Activated naive CD4-positive, alpha-beta T cell treated with anti-CD3 and anti-CD28 coated beads, Interleukin-2, amount 50 U/mL, for 24 hours (primary cell): Measurements from ENCODE around the gene UGT2B7.
"Not testable (repeated sequence)": the region's sequence is repeated elsewhere in the genome, so short reads cannot be mapped to it uniquely, and the experiment has no call there.

ENCODE experiments used
- H3K27ac Mint-ChIP-seq: one replicate; pipeline ENCODE4 v1.8.0; 2021; ENCODE audit warnings: mild to moderate bottlenecking, mixed read lengths
- H3K27me3 Mint-ChIP-seq: one replicate; pipeline ENCODE4 v1.8.0; 2021; ENCODE audit warnings: mixed read lengths
- H3K36me3 Mint-ChIP-seq: one replicate; pipeline ENCODE4 v1.8.0; 2021; ENCODE audit warnings: mixed read lengths
- H3K4me1 Mint-ChIP-seq: one replicate; pipeline ENCODE4 v1.8.0; 2021; ENCODE audit warnings: mixed read lengths
- H3K4me3 Mint-ChIP-seq: one replicate; pipeline ENCODE4 v1.8.0; 2021; ENCODE audit warnings: mild to moderate bottlenecking, mixed read lengths
- H3K9me3 Mint-ChIP-seq: one replicate; pipeline ENCODE4 v1.8.0; 2021; ENCODE audit warnings: mixed read lengths

The UGT2B7 gene

GRCh38 chr4:69115151-69115850, 19.0 kb downstream of the UGT2B7 start:
- H3K9me3 Mint-ChIP-seq, H3K4me1 Mint-ChIP-seq, H3K4me3 Mint-ChIP-seq, H3K27ac Mint-ChIP-seq, H3K36me3 Mint-ChIP-seq, H3K27me3 Mint-ChIP-seq: not testable (repeated sequence)

- no peaks in the 10 kb centered on the region for H3K4me1 Mint-ChIP-seq
- no peaks in the 10 kb centered on the region for H3K36me3 Mint-ChIP-seq
- no peak overlapping the region for H3K27ac Mint-ChIP-seq
- no peak overlapping the region for H3K4me3 Mint-ChIP-seq
- H3K9me3 Mint-ChIP-seq = no peaks in the 10 kb centered on the region
- peaks cover 5% of the 10 kb centered on the region for H3K27me3 Mint-ChIP-seq
Observed at GRCh38 chr4:69115851-69116213, 19.6 kb downstream of the UGT2B7 start.

GRCh38 chr4:69116645-69117321, 20.5 kb downstream of the UGT2B7 start:
- Mint-ChIP-seq H3K27ac (no peak overlapping the region), H3K27me3 (peaks cover 5% of the 10 kb centered on the region), H3K4me1 (no peaks in the 10 kb centered on the region), H3K4me3 (no peak overlapping the region), H3K36me3 (no peaks in the 10 kb centered on the region), H3K9me3 (no peaks in the 10 kb centered on the region)

- H3K4me1 Mint-ChIP-seq = no peaks in the 10 kb centered on the region
- peaks cover 6% of the 10 kb centered on the region for H3K9me3 Mint-ChIP-seq
- no peaks in the 10 kb centered on the region for H3K36me3 Mint-ChIP-seq
- no peak overlapping the region for H3K4me3 Mint-ChIP-seq
- peaks cover 4% of the 10 kb centered on the region for H3K27me3 Mint-ChIP-seq
- H3K27ac Mint-ChIP-seq = peak overlapping the region; percentile 48
Observed at GRCh38 chr4:69120870-69121269, 24.6 kb downstream of the UGT2B7 start.

GRCh38 chr4:69122476-69122875, 26.2 kb downstream of the UGT2B7 start:
- Mint-ChIP-seq H3K27me3 (peaks cover 4% of the 10 kb centered on the region), H3K4me1 (no peaks in the 10 kb centered on the region), H3K4me3 (no peak overlapping the region), H3K27ac (no peak overlapping the region), H3K36me3 (no peaks in the 10 kb centered on the region), H3K9me3 (peaks cover 6% of the 10 kb centered on the region)

- H3K36me3 Mint-ChIP-seq = no peaks in the 10 kb centered on the region
- peaks cover 6% of the 10 kb centered on the region for H3K9me3 Mint-ChIP-seq
- H3K27ac Mint-ChIP-seq = no peak overlapping the region
- no peak overlapping the region for H3K4me3 Mint-ChIP-seq
- H3K27me3 Mint-ChIP-seq = no peaks in the 10 kb centered on the region
- no peaks in the 10 kb centered on the region for H3K4me1 Mint-ChIP-seq
Observed at GRCh38 chr4:69124941-69125340, 28.7 kb downstream of the UGT2B7 start.

GRCh38 chr4:69126024-69126423, 29.8 kb downstream of the UGT2B7 start:
- Mint-ChIP-seq H3K27me3 (no peaks in the 10 kb centered on the region), H3K36me3 (no peaks in the 10 kb centered on the region), H3K4me1 (no peaks in the 10 kb centered on the region), H3K4me3 (no peak overlapping the region), H3K27ac (no peak overlapping the region), H3K9me3 (peaks cover 6% of the 10 kb centered on the region)

GRCh38 chr4:69133993-69134392, 37.7 kb downstream of the UGT2B7 start:
- H3K4me3 Mint-ChIP-seq = no peak overlapping the region
- no peaks in the 10 kb centered on the region for H3K4me1 Mint-ChIP-seq
- no peaks in the 10 kb centered on the region for H3K9me3 Mint-ChIP-seq
- no peak overlapping the region for H3K27ac Mint-ChIP-seq
- H3K27me3 Mint-ChIP-seq = peaks cover 3% of the 10 kb centered on the region
- H3K36me3 Mint-ChIP-seq = no peaks in the 10 kb centered on the region

- Mint-ChIP-seq H3K27ac (no peak overlapping the region), H3K27me3 (peaks cover 3% of the 10 kb centered on the region), H3K36me3 (no peaks in the 10 kb centered on the region), H3K4me1 (no peaks in the 10 kb centered on the region), H3K4me3 (no peak overlapping the region), H3K9me3 (no peaks in the 10 kb centered on the region)
Observed at GRCh38 chr4:69134471-69134870, 38.2 kb downstream of the UGT2B7 start.

- Mint-ChIP-seq H3K4me3 (no peak overlapping the region), H3K27me3 (peaks cover 2% of the 10 kb centered on the region), H3K4me1 (no peaks in the 10 kb centered on the region), H3K36me3 (no peaks in the 10 kb centered on the region), H3K9me3 (no peaks in the 10 kb centered on the region), H3K27ac (peak overlapping the region; percentile 11)
Observed at GRCh38 chr4:69141320-69141719, 45.0 kb downstream of the UGT2B7 start.

- no peaks in the 10 kb centered on the region for H3K4me1 Mint-ChIP-seq
- no peaks in the 10 kb centered on the region for H3K27me3 Mint-ChIP-seq
- no peaks in the 10 kb centered on the region for H3K9me3 Mint-ChIP-seq
- no peak overlapping the region for H3K27ac Mint-ChIP-seq
- H3K4me3 Mint-ChIP-seq = no peak overlapping the region
- H3K36me3 Mint-ChIP-seq = no peaks in the 10 kb centered on the region
Observed at GRCh38 chr4:69147334-69147733, 51.1 kb downstream of the UGT2B7 start.

GRCh38 chr4:69154021-69154420, 57.7 kb downstream of the UGT2B7 start:
- Mint-ChIP-seq H3K4me3 (no peak overlapping the region), H3K9me3 (no peaks in the 10 kb centered on the region), H3K27ac (no peak overlapping the region), H3K27me3 (no peaks in the 10 kb centered on the region), H3K4me1 (no peaks in the 10 kb centered on the region), H3K36me3 (no peaks in the 10 kb centered on the region)

GRCh38 chr4:69156913-69157312, 60.6 kb downstream of the UGT2B7 start:
- H3K9me3 Mint-ChIP-seq = no peaks in the 10 kb centered on the region
- H3K4me1 Mint-ChIP-seq = no peaks in the 10 kb centered on the region
- H3K36me3 Mint-ChIP-seq = no peaks in the 10 kb centered on the region
- H3K27me3 Mint-ChIP-seq = no peaks in the 10 kb centered on the region
- H3K27ac Mint-ChIP-seq = no peak overlapping the region
- H3K4me3 Mint-ChIP-seq = no peak overlapping the region
